Ovary (tissue), 9 donors: ENCODE measurements around the gene TBX21. TPM values are rescaled to one million over a fixed set of nuclear protein-coding genes. Genes with fewer than 3 reads are reported as not detected.

Source experiments
- DNase-seq, 5 donors: peaks; one replicate each; pipeline ENCODE4 v3.0.0-alpha.2; 2019 to 2020
- H3K27ac ChIP-seq, 2 donors: fragments of 200-600 bp; one replicate each; pipeline versions ENCODE4 v1.5.1 to v1.8.0; 2019 to 2022
- H3K27me3 ChIP-seq: fragments of 200-600 bp; one replicate; pipeline ENCODE4 v1.8.0; 2022
- H3K36me3 ChIP-seq: fragments of 200-600 bp; sonication (generic); one replicate; pipeline ENCODE4 v1.5.1; 2019
- H3K4me1 ChIP-seq: one replicate; pipeline ENCODE4 v1.8.1; 2013; ENCODE audit warnings: mild to moderate bottlenecking, moderate library complexity; ENCODE audit not compliant: insufficient read depth
- H3K4me3 ChIP-seq: fragments of 200-600 bp; sonication (generic); one replicate; pipeline ENCODE4 v1.5.1; 2017
- H3K9me3 ChIP-seq, 2 donors: fragments of 200-600 bp in 1 of 2; sonication (generic) in 1 of 2; one replicate each; pipeline versions ENCODE4 v1.5.1 to v1.8.1; 2013 to 2019; ENCODE audit warnings: mild to moderate bottlenecking in 1 of 2, moderate library complexity in 1 of 2
- CTCF ChIP-seq, 3 donors: fragments of 450-650 bp in 2 of 3; fragments of 200-600 bp in 1 of 3; IDR thresholded peaks; one replicate each; pipeline versions ENCODE4 v1.5.1 to v1.8.0; 2016 to 2022; ENCODE audit warnings: antibody characterized with exemption in 3 of 3, mild to moderate bottlenecking in 1 of 3
- EP300 ChIP-seq: sonication (generic); formaldehyde crosslinking; IDR thresholded peaks from one replicate; pipeline ENCODE4 v1.6.1; 2017; ENCODE audit warnings: antibody characterized with exemption
- POLR2A ChIP-seq: fragments of 450-650 bp; IDR thresholded peaks from one replicate; pipeline ENCODE4 v1.6.1; 2017; ENCODE audit warnings: antibody characterized with exemption, mild to moderate bottlenecking, moderate library complexity
- WGBS, 3 donors: extraction: QIAGEN DNeasy Blood & Tissue Kit in 1 of 3; methylation state at CpG; one replicate each; pipeline versions ENCODE4 v1.1.5 to v1.1.7; 2013 to 2017; 5-methylcytosine and 5-hydroxymethylcytosine counted together
- intact Hi-C, 4 donors: fragments of 100-400 bp; cut with DNase I; formaldehyde crosslinking; loops; one replicate each; pipeline versions ENCODE4 v1.11.0 to v1.15.1; 2022 to 2023
- polyA plus RNA-seq, 2 donors: library from polyadenylated mRNA; stranded (reverse); fragments of 200-250 nt in 1 of 2; fragments of 350-450 nt in 1 of 2; fragmentation: Illumina TruSeq in 1 of 2; extraction: RNeasy Lipid Tissue Mini Kit (QIAGEN cat#74804) in 1 of 2; gene quantifications; one replicate each; pipeline ENCODE4 v1.2.3, GENCODE V29; 2013 to 2014
- total RNA-seq, 7 donors: library from RNA; depleted of rRNA in 2 of 7; stranded (reverse); fragments of >200 nt in 2 of 7; fragmentation: NEBNext Ultra II Directional in 3 of 7; extraction: Animal tissue kit (Norgen Biotek cat#: 25700) in 3 of 7; gene quantifications; one replicate each; pipeline versions ENCODE4 v1.1.0 to v1.2.4, GENCODE V29; 2016 to 2023
- donor health status: DM: no; HTN: no; CAD: no; lungs with moderate emphysema.
- donor health status: DM: no; HTN: no; CAD: no.
- donor health status: Bipolar disorder and iron deficiency.
- donor health status: DM: yes; HTN: yes; CAD: no.
- donor health status: DM: no; HTN: no; CAD: no.
- donor health status: DM: yes; HTN: yes; CAD: no.

Gene TBX21
- total and polyA plus RNA-seq, 9 donors: 0.12 to 1.4 (median 0.33) TPM; not detected in 1

- H3K27me3 ChIP-seq: no peaks in the 10 kb centered on the region
- H3K4me3 ChIP-seq: no peak overlapping the region
- peaks cover 1% of the 10 kb centered on the region for H3K4me1 ChIP-seq
- intact Hi-C loops: no loop called here
- 68 to 82% (median 72%) methylated on average over 3 of the region's 3 CpGs for WGBS, 3 donors
- no peaks in the 10 kb centered on the region for H3K9me3 ChIP-seq
- no peaks in the 10 kb centered on the region for H3K36me3 ChIP-seq
- no peak for TF ChIP-seq EP300
- TF ChIP-seq CTCF (IDR thresholded peaks at IDR 0.05): no peak
- no peak for TF ChIP-seq POLR2A
- H3K27ac ChIP-seq: no peak overlapping the region
- DNase-seq: peak in 2 of 5 donors; percentile 1
Observed at GRCh38 chr17:47735139-47735464, 2.1 kb downstream of the TBX21 start.

GRCh38 chr17:47735536-47736011 lies 2.5 kb downstream of the TBX21 start:
- Histone ChIP-seq H3K4me3 (no peak overlapping the region), H3K27me3 (no peaks in the 10 kb centered on the region), H3K36me3 (no peaks in the 10 kb centered on the region), H3K4me1 (peaks cover 1% of the 10 kb centered on the region), H3K27ac (no peak overlapping the region), H3K9me3 (no peaks in the 10 kb centered on the region)
- 80 to 85% (median 82%) methylated on average over 3 of the region's 3 CpGs for WGBS, 3 donors
- DNase-seq: peak in 2 of 5 donors; percentile 2 to 4
- TF ChIP-seq CTCF (IDR thresholded peaks at IDR 0.05): no peak
- no peak for TF ChIP-seq POLR2A
- TF ChIP-seq EP300: no peak
- intact Hi-C loops: no loop called here

- DNase-seq: peak in 2 of 5 donors; percentile 1 to 3
- no peak for TF ChIP-seq CTCF (IDR thresholded peaks at IDR 0.05)
- no peak for TF ChIP-seq POLR2A
- no peak for TF ChIP-seq EP300
- Histone ChIP-seq H3K9me3 (no peaks in the 10 kb centered on the region), H3K27ac (no peak overlapping the region), H3K4me1 (peaks cover 1% of the 10 kb centered on the region), H3K27me3 (no peaks in the 10 kb centered on the region), H3K36me3 (no peaks in the 10 kb centered on the region), H3K4me3 (no peak overlapping the region)
- intact Hi-C loops: no loop called here
- WGBS, 3 donors: 75 to 81% (median 80%) methylated on average over 17 of the region's 17 CpGs
Observed at GRCh38 chr17:47736501-47737495, 3.8 kb downstream of the TBX21 start.

GRCh38 chr17:47738178-47738577 lies 5.1 kb downstream of the TBX21 start:
- no peaks in the 10 kb centered on the region for H3K27me3 ChIP-seq

More at GRCh38 chr17:47738178-47738577, 5.1 kb downstream of the TBX21 start:
- H3K27ac ChIP-seq: no peak overlapping the region
- 88 to 89% (median 89%) methylated on average over 7 of the region's 7 CpGs for WGBS, 3 donors
- no peaks in the 10 kb centered on the region for H3K36me3 ChIP-seq
- TF ChIP-seq EP300 (no peak), POLR2A (no peak), CTCF (IDR thresholded peaks at IDR 0.05) (no peak)
- H3K4me3 ChIP-seq: no peak overlapping the region
- H3K9me3 ChIP-seq: no peaks in the 10 kb centered on the region
- intact Hi-C loops: no loop called here
- DNase-seq: peak in 1 of 5 donors; percentile 1
- peaks cover 1% of the 10 kb centered on the region for H3K4me1 ChIP-seq
